Neural progenitor cell (in vitro differentiated cells): ENCODE measurements around the gene CDC42. TPM values are rescaled to one million over a fixed set of nuclear protein-coding genes. Genes with fewer than 3 reads are reported as not detected.
A peak's percentile ranks its signal among the peaks of the same experiment; 100 is the strongest.
"Not testable (repeated sequence)": the region's sequence is repeated elsewhere in the genome, so short reads cannot be mapped to it uniquely, and the experiment has no call there.

ENCODE experiments used
- DNase-seq: peaks from one replicate; pipeline ENCODE4 v3.0.0-alpha.2; 2016; ENCODE audit warnings: low spot score
- H2AFZ ChIP-seq: fragments of 200-600 bp; sonication (generic); replicated peaks from 2 replicates; pipeline ENCODE4 v1.6.1; 2016; ENCODE audit warnings: antibody characterized with exemption
- H3F3A ChIP-seq: fragments of 200-600 bp; sonication (generic); 2 replicates; pipeline ENCODE4 v1.6.1; 2016; ENCODE audit warnings: antibody characterized with exemption, low read depth
- H3K27ac ChIP-seq: fragments of 200-600 bp; sonication (generic); 2 replicates; pipeline ENCODE4 v1.5.1; 2016; ENCODE audit warnings: mild to moderate bottlenecking
- H3K27me3 ChIP-seq: fragments of 200-600 bp; sonication (generic); 2 replicates; pipeline ENCODE4 v1.6.1; 2016; ENCODE audit warnings: mild to moderate bottlenecking, moderate library complexity
- H3K36me3 ChIP-seq: fragments of 200-600 bp; sonication (generic); 2 replicates; pipeline ENCODE4 v1.5.1; 2016
- H3K4me1 ChIP-seq: fragments of 200-600 bp; sonication (generic); 2 replicates; pipeline ENCODE4 v1.6.1; 2016; ENCODE audit warnings: mixed run types
- H3K4me2 ChIP-seq: fragments of 200-600 bp; sonication (generic); 2 replicates; pipeline ENCODE4 v1.6.1; 2016
- H3K4me3 ChIP-seq: fragments of 200-600 bp; sonication (generic); 2 replicates; pipeline ENCODE4 v1.5.1; 2016
- H3K79me2 ChIP-seq: fragments of 200-600 bp; sonication (generic); 2 replicates; pipeline ENCODE4 v1.6.1; 2016; ENCODE audit warnings: low read depth
- H3K9ac ChIP-seq: fragments of 200-600 bp; sonication (generic); 2 replicates; pipeline ENCODE4 v1.6.1; 2016
- H3K9me3 ChIP-seq: fragments of 200-600 bp; sonication (generic); 2 replicates; pipeline ENCODE4 v1.5.1; 2016; ENCODE audit warnings: low read depth
- H4K20me1 ChIP-seq: fragments of 200-600 bp; sonication (generic); 2 replicates; pipeline ENCODE4 v1.6.1; 2016; ENCODE audit warnings: low read depth
- H3K27ac Mint-ChIP-seq: 3 replicates; pipeline ENCODE4 v1.8.0; 2021; ENCODE audit warnings: mixed read lengths
- H3K27me3 Mint-ChIP-seq: 2 replicates; pipeline ENCODE4 v1.8.0; 2022; ENCODE audit warnings: low read depth, mild to moderate bottlenecking, inconsistent platforms, moderate library complexity, mixed read lengths; ENCODE audit not compliant: insufficient read depth
- H3K36me3 Mint-ChIP-seq: 3 replicates; pipeline ENCODE4 v1.8.0; 2021; ENCODE audit warnings: mixed read lengths
- H3K4me1 Mint-ChIP-seq: 3 replicates; pipeline ENCODE4 v1.8.0; 2021; ENCODE audit warnings: mixed read lengths
- H3K4me3 Mint-ChIP-seq: 3 replicates; pipeline ENCODE4 v1.8.0; 2021; ENCODE audit warnings: mild to moderate bottlenecking, moderate library complexity, mixed read lengths
- H3K9me3 Mint-ChIP-seq: 3 replicates; pipeline ENCODE4 v1.8.0; 2020; ENCODE audit warnings: mixed read lengths
- EZH2 ChIP-seq: fragments of 200-600 bp; sonication (generic); IDR thresholded peaks from 2 replicates; pipeline ENCODE4 v1.6.1; 2017; ENCODE audit warnings: antibody characterized with exemption, mild to moderate bottlenecking, moderate library complexity
- EZH2phosphoT487 ChIP-seq: fragments of 200-600 bp; sonication (generic); IDR thresholded peaks from 2 replicates; pipeline ENCODE4 v1.6.1; 2017; ENCODE audit warnings: antibody characterized with exemption
- total RNA-seq: library from RNA; depleted of rRNA; stranded (reverse); fragments of >200 nt; gene quantifications from 2 replicates; pipeline ENCODE4 v1.2.3, GENCODE V29; 2015; ENCODE audit warnings: low replicate concordance
- TF ChIP-seq, protein P1 (sequence below): fragments of 200-600 bp; sonication (generic); IDR thresholded peaks from 2 replicates; pipeline ENCODE4 v1.5.1; 2017; ENCODE audit warnings: antibody characterized with exemption, mild to moderate bottlenecking

Gene CDC42
- total RNA-seq, 1 donor from 2014 or later, result 348 TPM

- not testable (repeated sequence) for DNase-seq, H3K4me3 ChIP-seq, H3K9me3 Mint-ChIP-seq, H3K36me3 Mint-ChIP-seq, H3K27me3 Mint-ChIP-seq, H3K4me1 ChIP-seq, H3K27me3 ChIP-seq, H3K9me3 ChIP-seq, H3K9ac ChIP-seq, H3K4me2 ChIP-seq, H3K27ac ChIP-seq, H4K20me1 ChIP-seq, H3K36me3 ChIP-seq, H2AFZ ChIP-seq, H3F3A ChIP-seq, H3K4me3 Mint-ChIP-seq, H3K4me1 Mint-ChIP-seq, H3K27ac Mint-ChIP-seq, H3K79me2 ChIP-seq
Measured at GRCh38 chr1:22009566-22009965, 42.9 kb upstream of the CDC42 start.

DNA sequence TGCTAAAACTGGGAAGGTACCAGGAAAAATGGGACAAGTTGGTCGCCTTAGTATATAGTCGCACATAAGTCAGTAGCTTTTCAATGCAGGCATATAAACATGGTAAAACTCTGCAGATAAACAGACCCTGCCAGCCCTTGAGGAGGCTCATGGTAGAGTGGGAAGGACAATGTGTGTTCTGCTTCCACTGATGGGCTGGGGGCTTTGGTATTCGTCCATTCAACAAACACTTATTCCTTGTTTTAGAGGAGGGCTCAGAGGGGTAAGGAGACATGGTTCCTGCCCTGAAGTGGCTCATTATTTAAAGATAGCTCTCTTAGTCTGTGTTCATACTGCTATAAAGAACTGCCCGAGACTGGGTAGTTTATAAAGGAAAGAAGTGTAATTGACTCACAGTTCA is 39.8 kb upstream of the CDC42 start:
- not testable (repeated sequence) for H3F3A ChIP-seq, H3K27me3 Mint-ChIP-seq, H2AFZ ChIP-seq, H3K4me1 ChIP-seq, H3K9me3 ChIP-seq, H4K20me1 ChIP-seq, H3K4me3 ChIP-seq, DNase-seq, H3K9me3 Mint-ChIP-seq, H3K27ac Mint-ChIP-seq, H3K4me3 Mint-ChIP-seq, H3K4me1 Mint-ChIP-seq, H3K36me3 ChIP-seq, H3K36me3 Mint-ChIP-seq, H3K27me3 ChIP-seq, H3K27ac ChIP-seq, H3K4me2 ChIP-seq, H3K79me2 ChIP-seq, H3K9ac ChIP-seq

- H3K36me3 ChIP-seq, H3K9me3 ChIP-seq: not testable (repeated sequence)
Measured at GRCh38 chr1:22014575-22015206, 37.8 kb upstream of the CDC42 start.

DNA sequence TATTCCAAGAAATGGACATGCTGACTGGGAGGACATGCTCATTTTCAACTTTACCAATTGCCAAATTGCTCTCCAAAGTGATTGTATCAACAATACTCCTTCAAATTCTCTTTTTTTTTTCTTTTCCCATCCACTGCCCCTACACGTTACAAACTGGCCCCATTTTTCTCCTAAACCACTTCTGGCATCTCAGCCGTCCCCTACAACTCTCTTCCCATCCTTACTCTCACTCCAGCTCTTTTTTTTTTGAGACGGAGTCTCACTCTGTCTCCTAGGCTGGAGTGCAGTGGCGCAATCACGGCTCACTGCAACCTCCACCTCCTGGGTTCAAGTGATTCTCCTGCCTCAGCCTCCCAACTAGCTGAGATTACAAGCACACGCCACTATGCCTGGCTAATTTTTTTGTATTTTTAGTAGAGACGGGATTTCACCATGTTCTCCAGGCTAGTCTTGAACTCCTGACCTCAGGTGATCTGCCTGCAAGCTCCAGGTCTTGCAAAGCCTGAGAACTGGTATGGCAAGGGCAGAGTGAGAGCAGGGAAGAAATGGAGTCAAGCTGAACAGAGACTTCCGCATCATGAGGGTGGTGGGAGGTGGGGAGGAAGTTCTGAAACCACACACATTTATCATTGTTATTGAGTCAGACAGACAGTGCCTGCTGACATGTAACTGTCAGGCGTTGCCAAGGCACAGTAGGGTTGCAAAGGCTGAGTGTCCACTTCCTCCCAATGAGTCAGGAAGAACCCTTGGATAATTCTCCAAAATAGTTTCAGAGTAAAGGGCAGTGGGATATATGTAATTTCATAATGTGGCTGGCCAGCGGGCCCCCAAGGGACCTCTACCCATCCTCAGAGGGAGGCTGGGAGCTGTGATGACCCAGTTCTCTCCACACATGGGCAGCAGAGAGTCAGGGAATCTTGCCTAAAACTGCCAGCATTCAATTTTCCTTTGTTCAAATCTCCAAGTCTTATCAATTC is 33.6 kb upstream of the CDC42 start:
- Histone ChIP-seq H4K20me1 (no peaks in the 10 kb centered on the region), H3K27me3 (no peaks in the 10 kb centered on the region), H3K4me2 (no peak overlapping the region), H3K4me3 (no peak overlapping the region), H3K79me2 (no peaks in the 10 kb centered on the region), H3K4me1 (no peaks in the 10 kb centered on the region), H3K27ac (no peak overlapping the region), H3F3A (peaks cover 7% of the 10 kb centered on the region), H3K9me3 (no peaks in the 10 kb centered on the region), H3K36me3 (no peaks in the 10 kb centered on the region), H3K9ac (no peak overlapping the region), H2AFZ (no peak overlapping the region)
- Mint-ChIP-seq H3K27me3 (peaks cover 11% of the 10 kb centered on the region), H3K4me3 (no peak overlapping the region), H3K4me1 (peaks cover 6% of the 10 kb centered on the region), H3K27ac (peak overlapping the region; percentile 11), H3K9me3 (no peaks in the 10 kb centered on the region), H3K36me3 (no peaks in the 10 kb centered on the region)
- TF ChIP-seq EZH2 (no peak), EZH2phosphoT487 (no peak)
- TF ChIP-seq, protein P1, sequence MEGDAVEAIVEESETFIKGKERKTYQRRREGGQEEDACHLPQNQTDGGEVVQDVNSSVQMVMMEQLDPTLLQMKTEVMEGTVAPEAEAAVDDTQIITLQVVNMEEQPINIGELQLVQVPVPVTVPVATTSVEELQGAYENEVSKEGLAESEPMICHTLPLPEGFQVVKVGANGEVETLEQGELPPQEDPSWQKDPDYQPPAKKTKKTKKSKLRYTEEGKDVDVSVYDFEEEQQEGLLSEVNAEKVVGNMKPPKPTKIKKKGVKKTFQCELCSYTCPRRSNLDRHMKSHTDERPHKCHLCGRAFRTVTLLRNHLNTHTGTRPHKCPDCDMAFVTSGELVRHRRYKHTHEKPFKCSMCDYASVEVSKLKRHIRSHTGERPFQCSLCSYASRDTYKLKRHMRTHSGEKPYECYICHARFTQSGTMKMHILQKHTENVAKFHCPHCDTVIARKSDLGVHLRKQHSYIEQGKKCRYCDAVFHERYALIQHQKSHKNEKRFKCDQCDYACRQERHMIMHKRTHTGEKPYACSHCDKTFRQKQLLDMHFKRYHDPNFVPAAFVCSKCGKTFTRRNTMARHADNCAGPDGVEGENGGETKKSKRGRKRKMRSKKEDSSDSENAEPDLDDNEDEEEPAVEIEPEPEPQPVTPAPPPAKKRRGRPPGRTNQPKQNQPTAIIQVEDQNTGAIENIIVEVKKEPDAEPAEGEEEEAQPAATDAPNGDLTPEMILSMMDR, result peak; percentile 31
- no peak for DNase-seq

More at GRCh38 chr1:22014575-22015206, 37.8 kb upstream of the CDC42 start:
- not testable (repeated sequence) for H3K9me3 Mint-ChIP-seq, H3K9ac ChIP-seq, H3K27me3 Mint-ChIP-seq, H3K4me2 ChIP-seq, H4K20me1 ChIP-seq, H3K4me1 ChIP-seq, H3K27ac Mint-ChIP-seq, H3K4me1 Mint-ChIP-seq, H3K4me3 ChIP-seq, DNase-seq, H3F3A ChIP-seq, H3K36me3 Mint-ChIP-seq, H3K79me2 ChIP-seq, H2AFZ ChIP-seq, H3K27ac ChIP-seq, H3K4me3 Mint-ChIP-seq, H3K27me3 ChIP-seq
